HepG2 (cell line): Measurements from ENCODE around the gene IMPDH2. TPM values are rescaled to one million over a fixed set of nuclear protein-coding genes. Genes with fewer than 3 reads are reported as not detected.

Source experiments
- AGO1 ChIP-seq: fragments of 200-400 bp; formaldehyde crosslinking; IDR thresholded peaks from 2 replicates; pipeline ENCODE4 v1.6.1; 2017; ENCODE audit warnings: mild to moderate bottlenecking, low read depth, low read length, moderate library complexity; ENCODE audit not compliant: poor library complexity, severe bottlenecking
- ASH2L ChIP-seq: fragments of 300-600, 200-600 bp; sonication (generic); IDR thresholded peaks from 2 replicates; pipeline ENCODE4 v1.7.0; 2017; ENCODE audit warnings: low read depth, mild to moderate bottlenecking, moderate library complexity, mixed read lengths, low read length; ENCODE audit not compliant: insufficient read length
- ATF1 ChIP-seq: IDR thresholded peaks from 2 replicates; pipeline ENCODE4 v1.6.1; 2016; ENCODE audit warnings: mild to moderate bottlenecking, control low read depth
- CBX1 ChIP-seq: IDR thresholded peaks from one replicate; pipeline ENCODE4 v1.6.1; 2016; ENCODE audit warnings: antibody characterized with exemption, low read depth
- DMAP1 ChIP-seq: IDR thresholded peaks from 2 replicates; pipeline ENCODE4 v1.6.1; 2016
- E2F5 ChIP-seq: sonication (generic); formaldehyde crosslinking; conservative IDR thresholded peaks from 2 replicates; pipeline ENCODE4 v1.4.0; 2020; ENCODE audit warnings: missing genetic modification reagents
- EED ChIP-seq: sonication (generic); formaldehyde crosslinking; IDR thresholded peaks from 2 replicates; pipeline ENCODE4 v1.5.0; 2020; ENCODE audit warnings: mild to moderate bottlenecking, missing genetic modification reagents
- GATAD1 ChIP-seq: IDR thresholded peaks from 2 replicates; pipeline ENCODE4 v1.6.1; 2016; ENCODE audit warnings: missing genetic modification reagents, missing compliant biosample characterization
- GATAD2A ChIP-seq: IDR thresholded peaks from 2 replicates; pipeline ENCODE4 v1.6.1; 2016
- NFATC3 ChIP-seq: sonication (generic); formaldehyde crosslinking; IDR thresholded peaks from 2 replicates; pipeline ENCODE4 v1.5.1; 2020; ENCODE audit warnings: mild to moderate bottlenecking, missing genetic modification reagents
- NR2F6 ChIP-seq, 2 experiments: IDR thresholded peaks; 2 replicates each; pipeline ENCODE4 v1.6.1; 2016; ENCODE audit warnings: antibody characterized with exemption in 1 of 2, mild to moderate bottlenecking in 1 of 2
- POLR2AphosphoS5 ChIP-seq: IDR thresholded peaks from 2 replicates; pipeline ENCODE4 v1.6.1; 2012; ENCODE audit warnings: low read depth, low read length
- SMARCE1 ChIP-seq: fragments of 450-650 bp; IDR thresholded peaks from 2 replicates; pipeline ENCODE4 v1.6.1; 2017; ENCODE audit warnings: borderline replicate concordance
- SOX6 ChIP-seq, 2 experiments: fragments of 450-650 bp in 1 of 2; sonication (generic) in 1 of 2; formaldehyde crosslinking in 1 of 2; IDR thresholded peaks; 2 replicates each; pipeline versions ENCODE4 v1.4.0 to v1.6.1; 2017 to 2020; ENCODE audit warnings: antibody characterized with exemption in 1 of 2, mild to moderate bottlenecking in 1 of 2, missing genetic modification reagents in 1 of 2
- TSC22D2 ChIP-seq: sonication (generic); formaldehyde crosslinking; IDR thresholded peaks from 2 replicates; pipeline ENCODE4 v1.5.1; 2020; ENCODE audit warnings: missing genetic modification reagents, mild to moderate bottlenecking, borderline replicate concordance
- YY1 ChIP-seq: IDR thresholded peaks from 2 replicates; pipeline ENCODE4 v1.6.1; 2011; ENCODE audit warnings: low read length, low read depth, moderate library complexity, mild to moderate bottlenecking; ENCODE audit not compliant: insufficient read depth, insufficient replicate concordance
- ZBTB38 ChIP-seq: sonication (generic); formaldehyde crosslinking; IDR thresholded peaks from 2 replicates; pipeline ENCODE4 v1.5.1; 2020; ENCODE audit warnings: mild to moderate bottlenecking, missing genetic modification reagents
- ZNF329 ChIP-seq: sonication (generic); formaldehyde crosslinking; IDR thresholded peaks from 2 replicates; pipeline ENCODE4 v1.9.0; 2021; ENCODE audit warnings: low read depth, mild to moderate bottlenecking, missing genetic modification reagents
- ZNF576 ChIP-seq: sonication (generic); formaldehyde crosslinking; IDR thresholded peaks from 2 replicates; pipeline ENCODE4 v1.4.0; 2020; ENCODE audit warnings: mild to moderate bottlenecking, missing genetic modification reagents
- ZNF879 ChIP-seq: sonication (generic); formaldehyde crosslinking; IDR thresholded peaks from 2 replicates; pipeline ENCODE4 v1.8.1; 2023; ENCODE audit warnings: missing genetic modification reagents
- ZSCAN25 ChIP-seq: sonication (generic); formaldehyde crosslinking; IDR thresholded peaks from 2 replicates; pipeline ENCODE4 v1.8.0; 2022; ENCODE audit warnings: mild to moderate bottlenecking, missing genetic modification reagents
- ZZZ3 ChIP-seq: sonication (generic); formaldehyde crosslinking; IDR thresholded peaks from 2 replicates; pipeline ENCODE4 v1.4.0; 2020; ENCODE audit warnings: missing genetic modification reagents, mild to moderate bottlenecking, borderline replicate concordance
- polyA plus RNA-seq, 8 experiments: library from polyadenylated mRNA; depleted of rRNA in 3 of 8; stranded (reverse) in 7 of 8; unstranded in 1 of 8; fragments of >200 nt; fragmentation: Illumina TruSeq in 4 of 8; extraction: Trizol in 4 of 8; gene quantifications; 2 replicates each; pipeline versions ENCODE4 v1.2.1 to v1.2.3, GENCODE V29; 2011 to 2016; ENCODE audit warnings: low read depth in 4 of 8, missing spikeins in 1 of 8, mixed read lengths in 1 of 8; ENCODE audit not compliant: insufficient read depth in 1 of 8
- total RNA-seq, 5 experiments: library from RNA; depleted of rRNA; stranded (reverse); fragments of >200 nt; fragmentation: Illumina TruSeq; extraction: Trizol; gene quantifications; 2 replicates each; pipeline ENCODE4 v1.2.3, GENCODE V29; 2016; ENCODE audit warnings: low read depth in 1 of 5
- TF ChIP-seq, protein P1 (sequence below): sonication (generic); formaldehyde crosslinking; IDR thresholded peaks from 2 replicates; pipeline ENCODE4 v1.4.0; 2020; ENCODE audit warnings: missing genetic modification reagents
- TF ChIP-seq, protein P2 (sequence below): sonication (generic); formaldehyde crosslinking; IDR thresholded peaks from 2 replicates; pipeline ENCODE4 v1.8.0; 2022; ENCODE audit warnings: mild to moderate bottlenecking, missing genetic modification reagents, borderline replicate concordance
- TF ChIP-seq, protein P3 (sequence below): sonication (generic); formaldehyde crosslinking; IDR thresholded peaks from 2 replicates; pipeline ENCODE4 v1.5.1; 2020; ENCODE audit warnings: mild to moderate bottlenecking, moderate library complexity, missing genetic modification reagents

The IMPDH2 gene
- total and polyA plus RNA-seq, 2 of the 13 experiments (the other 11 are each of a cell fraction or from before 2014, with no cell fraction given): 248 to 260 TPM

- TF ChIP-seq ZNF329 (CRISPR knock-in tag): no peak
- no peak for TF ChIP-seq SOX6 (IDR thresholded peaks at IDR 0.05)
- TF ChIP-seq SOX6 (CRISPR knock-in tag; IDR thresholded peaks at IDR 0.05): peak; percentile 69; the same call in 1 of the 2 replicates
- peak; percentile 88 for TF ChIP-seq DMAP1 (CRISPR knock-in tag)
- TF ChIP-seq GATAD1 (CRISPR knock-in tag): peak; percentile 88; the same call in 1 of the 2 replicates
- TF ChIP-seq, protein P1, sequence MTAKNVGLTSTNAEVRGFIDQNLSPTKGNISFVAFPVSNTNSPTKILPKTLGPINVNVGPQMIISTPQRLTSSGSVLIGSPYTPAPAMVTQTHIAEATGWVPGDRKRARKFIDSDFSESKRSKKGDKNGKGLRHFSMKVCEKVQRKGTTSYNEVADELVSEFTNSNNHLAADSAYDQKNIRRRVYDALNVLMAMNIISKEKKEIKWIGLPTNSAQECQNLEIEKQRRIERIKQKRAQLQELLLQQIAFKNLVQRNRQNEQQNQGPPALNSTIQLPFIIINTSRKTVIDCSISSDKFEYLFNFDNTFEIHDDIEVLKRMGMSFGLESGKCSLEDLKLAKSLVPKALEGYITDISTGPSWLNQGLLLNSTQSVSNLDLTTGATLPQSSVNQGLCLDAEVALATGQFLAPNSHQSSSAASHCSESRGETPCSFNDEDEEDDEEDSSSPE (CRISPR knock-in tag): peak; percentile 94
- no peak for TF ChIP-seq SMARCE1
- no peak; the same call in 1 of the 2 replicates for TF ChIP-seq ZNF879
- TF ChIP-seq, protein P2, sequence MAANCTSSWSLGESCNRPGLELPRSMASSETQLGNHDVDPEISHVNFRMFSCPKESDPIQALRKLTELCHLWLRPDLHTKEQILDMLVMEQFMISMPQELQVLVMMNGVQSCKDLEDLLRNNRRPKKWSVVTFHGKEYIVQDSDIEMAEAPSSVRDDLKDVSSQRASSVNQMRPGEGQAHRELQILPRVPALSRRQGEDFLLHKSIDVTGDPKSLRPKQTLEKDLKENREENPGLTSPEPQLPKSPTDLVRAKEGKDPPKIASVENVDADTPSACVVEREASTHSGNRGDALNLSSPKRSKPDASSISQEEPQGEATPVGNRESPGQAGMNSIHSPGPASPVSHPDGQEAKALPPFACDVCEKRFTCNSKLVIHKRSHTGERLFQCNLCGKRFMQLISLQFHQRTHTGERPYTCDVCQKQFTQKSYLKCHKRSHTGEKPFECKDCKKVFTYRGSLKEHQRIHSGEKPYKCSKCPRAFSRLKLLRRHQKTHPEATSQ: 0 out of 2 replicates have a peak, but pooled peaks have one; percentile 45
- no peak for TF ChIP-seq NR2F6 (IDR thresholded peaks at IDR 0.05)
- peak; percentile 26 for TF ChIP-seq NR2F6 (CRISPR knock-in tag; IDR thresholded peaks at IDR 0.05)
- peak; percentile 41; the same call in 1 of the 2 replicates for TF ChIP-seq E2F5 (CRISPR knock-in tag)
- TF ChIP-seq, protein P3, sequence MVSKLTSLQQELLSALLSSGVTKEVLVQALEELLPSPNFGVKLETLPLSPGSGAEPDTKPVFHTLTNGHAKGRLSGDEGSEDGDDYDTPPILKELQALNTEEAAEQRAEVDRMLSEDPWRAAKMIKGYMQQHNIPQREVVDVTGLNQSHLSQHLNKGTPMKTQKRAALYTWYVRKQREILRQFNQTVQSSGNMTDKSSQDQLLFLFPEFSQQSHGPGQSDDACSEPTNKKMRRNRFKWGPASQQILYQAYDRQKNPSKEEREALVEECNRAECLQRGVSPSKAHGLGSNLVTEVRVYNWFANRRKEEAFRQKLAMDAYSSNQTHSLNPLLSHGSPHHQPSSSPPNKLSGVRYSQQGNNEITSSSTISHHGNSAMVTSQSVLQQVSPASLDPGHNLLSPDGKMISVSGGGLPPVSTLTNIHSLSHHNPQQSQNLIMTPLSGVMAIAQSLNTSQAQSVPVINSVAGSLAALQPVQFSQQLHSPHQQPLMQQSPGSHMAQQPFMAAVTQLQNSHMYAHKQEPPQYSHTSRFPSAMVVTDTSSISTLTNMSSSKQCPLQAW (CRISPR knock-in tag): peak; percentile 76; the same call in 1 of the 2 replicates
- TF ChIP-seq POLR2AphosphoS5: peak; percentile 91
- peak; percentile 97 for TF ChIP-seq EED (CRISPR knock-in tag)
- TF ChIP-seq ZZZ3 (CRISPR knock-in tag): peak; percentile 42; the same call in 1 of the 2 replicates
- peak; percentile 26 for TF ChIP-seq CBX1
- 0 out of 2 replicates have a peak, but pooled peaks have one; percentile 8 for TF ChIP-seq NFATC3 (CRISPR knock-in tag)
- TF ChIP-seq GATAD2A: 0 out of 2 replicates have a peak, but pooled peaks have one; percentile 21
- TF ChIP-seq YY1: peak; percentile 81
- TF ChIP-seq TSC22D2 (CRISPR knock-in tag): peak; percentile 53; the same call in 1 of the 2 replicates
- peak; percentile 59 for TF ChIP-seq AGO1
- TF ChIP-seq ZBTB38 (CRISPR knock-in tag): no peak; the same call in 1 of the 2 replicates
- peak; percentile 51; the same call in 1 of the 2 replicates for TF ChIP-seq ATF1
- TF ChIP-seq ASH2L: peak; percentile 77
- peak; percentile 6; the same call in 1 of the 2 replicates for TF ChIP-seq ZSCAN25 (CRISPR knock-in tag)
- 0 out of 2 replicates have a peak, but pooled peaks have one; percentile 10 for TF ChIP-seq ZNF576 (CRISPR knock-in tag)
Observed at GRCh38 chr3:49007068-49007770, 22.0 kb downstream of the IMPDH2 start, which contains the start of gene WDR6 (continued).
